Uterus (tissue), 4 donors: ENCODE results near the gene KIT. TPM values are rescaled to one million over a fixed set of nuclear protein-coding genes. Genes with fewer than 3 reads are reported as not detected.

Experiments
- DNase-seq, 2 donors: peaks; one replicate each; pipeline ENCODE4 v3.0.0-alpha.2; 2019 to 2020
- H3K27ac ChIP-seq, 2 donors: fragments of 200-600 bp; sonication (generic); 1 replicate in 1 of 2; 2 replicates in 1 of 2; pipeline ENCODE4 v1.5.1; 2016 to 2018
- H3K27me3 ChIP-seq, 2 donors: fragments of 200-600 bp; sonication (generic); one replicate each; pipeline ENCODE4 v1.5.1; 2018 to 2019; ENCODE audit warnings: control low read depth in 1 of 2
- H3K36me3 ChIP-seq, 2 donors: fragments of 200-600 bp; sonication (generic); one replicate each; pipeline ENCODE4 v1.5.1; 2019; ENCODE audit warnings: control low read depth in 1 of 2
- H3K4me1 ChIP-seq, 2 donors: fragments of 200-600 bp; sonication (generic); one replicate each; pipeline ENCODE4 v1.5.1; 2018 to 2019; ENCODE audit warnings: control low read depth in 1 of 2
- H3K4me3 ChIP-seq, 2 donors: fragments of 200-600 bp; sonication (generic); 1 replicate in 1 of 2; 2 replicates in 1 of 2; pipeline ENCODE4 v1.5.1; 2018 to 2019; ENCODE audit warnings: mild to moderate bottlenecking in 1 of 2
- H3K9me3 ChIP-seq, 2 donors: fragments of 200-600 bp; sonication (generic); one replicate each; pipeline ENCODE4 v1.5.1; 2019; ENCODE audit warnings: control low read depth in 1 of 2
- CTCF ChIP-seq, 4 experiments: fragments of 200-600 bp in 2 of 4; fragments of 450-650 bp in 2 of 4; sonication (generic) in 2 of 4; IDR thresholded peaks; one replicate each; pipeline ENCODE4 v1.5.1; 2016 to 2019; ENCODE audit warnings: antibody characterized with exemption in 4 of 4, mild to moderate bottlenecking in 2 of 4, moderate library complexity in 1 of 4
- POLR2A ChIP-seq, 2 donors: fragments of 450-650 bp; IDR thresholded peaks; one replicate each; pipeline ENCODE4 v1.6.1; 2016; ENCODE audit warnings: antibody characterized with exemption in 2 of 2, mild to moderate bottlenecking in 1 of 2, moderate library complexity in 1 of 2
- intact Hi-C: fragments of 100-400 bp; cut with DNase I; formaldehyde crosslinking; loops from one replicate; pipeline ENCODE4 v1.15.1; 2023; ENCODE audit warnings: low total_unique reads
- total RNA-seq, 4 donors: library from RNA; depleted of rRNA in 3 of 4; stranded (reverse); fragments of >200 nt in 3 of 4; gene quantifications; one replicate each; pipeline versions ENCODE4 v1.1.0 to v1.2.4, GENCODE V29; 2014 to 2023
- donor health status: DM: yes; HTN: yes; CAD: no.

Gene KIT
- total RNA-seq, 4 donors from 2014 or later: 6.4 to 69.9 (median 40.3) TPM

- Histone ChIP-seq H3K27me3 (no peaks in the 10 kb centered on the region), H3K36me3 (no peaks in the 10 kb centered on the region), H3K4me3 (no peak overlapping the region), H3K27ac (no peak overlapping the region), H3K9me3 (no peaks in the 10 kb centered on the region), H3K4me1 (no peaks in the 10 kb centered on the region)
- no peak for DNase-seq
- intact Hi-C loops: no loop called here
- TF ChIP-seq POLR2A (IDR thresholded peaks at IDR 0.05) (no peak), CTCF (IDR thresholded peaks at IDR 0.05) (no peak)
These were observed 2.8 kb downstream of the KIT start for GRCh38 chr4:54660591-54660990.

GRCh38 chr4:54661169-54661568 is 3.4 kb downstream of the KIT start:
- Histone ChIP-seq H3K36me3 (no peaks in the 10 kb centered on the region), H3K27ac (no peak overlapping the region), H3K9me3 (no peaks in the 10 kb centered on the region), H3K4me3 (no peak overlapping the region), H3K27me3 (no peaks in the 10 kb centered on the region), H3K4me1 (no peaks in the 10 kb centered on the region)
- intact Hi-C loops: no loop called here
- TF ChIP-seq POLR2A (IDR thresholded peaks at IDR 0.05) (no peak), CTCF (IDR thresholded peaks at IDR 0.05) (no peak)
- no peak for DNase-seq

GRCh38 chr4:54661686-54662085 is 3.9 kb downstream of the KIT start:
- Histone ChIP-seq H3K27ac (no peak overlapping the region), H3K36me3 (no peaks in the 10 kb centered on the region), H3K4me1 (no peaks in the 10 kb centered on the region), H3K9me3 (no peaks in the 10 kb centered on the region), H3K4me3 (no peak overlapping the region), H3K27me3 (no peaks in the 10 kb centered on the region)
- TF ChIP-seq CTCF (IDR thresholded peaks at IDR 0.05) (no peak), POLR2A (IDR thresholded peaks at IDR 0.05) (no peak)
- intact Hi-C loops: no loop called here
- DNase-seq: no peak

- no peak overlapping the region for H3K4me3 ChIP-seq
- DNase-seq: no peak
- TF ChIP-seq CTCF (IDR thresholded peaks at IDR 0.05) (no peak), POLR2A (IDR thresholded peaks at IDR 0.05) (no peak)
- H3K27me3 ChIP-seq: no peaks in the 10 kb centered on the region
- H3K4me1 ChIP-seq: no peaks in the 10 kb centered on the region
- H3K9me3 ChIP-seq: no peaks in the 10 kb centered on the region
- intact Hi-C loops: no loop called here
- H3K27ac ChIP-seq: no peak overlapping the region
- H3K36me3 ChIP-seq: no peaks in the 10 kb centered on the region
These were observed 4.4 kb downstream of the KIT start for GRCh38 chr4:54662123-54662522.

GRCh38 chr4:54662901-54663585 is 5.3 kb downstream of the KIT start:
- TF ChIP-seq CTCF (IDR thresholded peaks at IDR 0.05) (no peak), POLR2A (IDR thresholded peaks at IDR 0.05) (no peak)
- DNase-seq: no peak
- Histone ChIP-seq H3K27ac (no peak overlapping the region), H3K27me3 (no peaks in the 10 kb centered on the region), H3K36me3 (no peaks in the 10 kb centered on the region), H3K4me3 (no peak overlapping the region), H3K9me3 (no peaks in the 10 kb centered on the region), H3K4me1 (no peaks in the 10 kb centered on the region)
- intact Hi-C loops: no loop called here
